Neural progenitor cell (in vitro differentiated cells): Measurements from ENCODE around the gene ZNF91.

Experiments
- EZH2 ChIP-seq: fragments of 200-600 bp; sonication (generic); IDR thresholded peaks from 2 replicates; pipeline ENCODE4 v1.6.1; 2017; ENCODE audit warnings: antibody characterized with exemption, mild to moderate bottlenecking, moderate library complexity
- EZH2phosphoT487 ChIP-seq: fragments of 200-600 bp; sonication (generic); IDR thresholded peaks from 2 replicates; pipeline ENCODE4 v1.6.1; 2017; ENCODE audit warnings: antibody characterized with exemption
- TF ChIP-seq, protein P1 (sequence below): fragments of 200-600 bp; sonication (generic); IDR thresholded peaks from 2 replicates; pipeline ENCODE4 v1.5.1; 2017; ENCODE audit warnings: antibody characterized with exemption, mild to moderate bottlenecking

DNA sequence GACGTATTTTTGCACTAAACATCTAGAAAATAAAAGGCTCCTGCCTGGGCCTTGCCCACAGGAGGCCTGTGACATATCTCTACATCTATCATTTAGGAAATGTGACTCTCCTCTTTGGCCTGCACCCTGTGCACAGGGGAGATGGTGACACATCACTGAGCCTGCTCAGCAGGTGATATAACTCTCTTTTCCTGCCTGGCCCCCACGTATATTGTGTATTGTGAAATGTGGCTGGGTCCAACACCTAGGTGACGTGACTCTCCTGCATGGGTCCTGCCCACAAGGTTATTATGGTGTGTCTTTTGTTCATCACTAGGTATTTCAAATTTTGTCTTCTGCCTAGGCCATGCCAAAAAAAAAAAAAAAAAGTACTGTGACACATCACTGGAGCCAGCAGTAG lies 83.7 kb downstream of the ZNF91 start:
- TF ChIP-seq, protein P1, sequence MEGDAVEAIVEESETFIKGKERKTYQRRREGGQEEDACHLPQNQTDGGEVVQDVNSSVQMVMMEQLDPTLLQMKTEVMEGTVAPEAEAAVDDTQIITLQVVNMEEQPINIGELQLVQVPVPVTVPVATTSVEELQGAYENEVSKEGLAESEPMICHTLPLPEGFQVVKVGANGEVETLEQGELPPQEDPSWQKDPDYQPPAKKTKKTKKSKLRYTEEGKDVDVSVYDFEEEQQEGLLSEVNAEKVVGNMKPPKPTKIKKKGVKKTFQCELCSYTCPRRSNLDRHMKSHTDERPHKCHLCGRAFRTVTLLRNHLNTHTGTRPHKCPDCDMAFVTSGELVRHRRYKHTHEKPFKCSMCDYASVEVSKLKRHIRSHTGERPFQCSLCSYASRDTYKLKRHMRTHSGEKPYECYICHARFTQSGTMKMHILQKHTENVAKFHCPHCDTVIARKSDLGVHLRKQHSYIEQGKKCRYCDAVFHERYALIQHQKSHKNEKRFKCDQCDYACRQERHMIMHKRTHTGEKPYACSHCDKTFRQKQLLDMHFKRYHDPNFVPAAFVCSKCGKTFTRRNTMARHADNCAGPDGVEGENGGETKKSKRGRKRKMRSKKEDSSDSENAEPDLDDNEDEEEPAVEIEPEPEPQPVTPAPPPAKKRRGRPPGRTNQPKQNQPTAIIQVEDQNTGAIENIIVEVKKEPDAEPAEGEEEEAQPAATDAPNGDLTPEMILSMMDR = no peak
- no peak for TF ChIP-seq EZH2
- TF ChIP-seq EZH2phosphoT487 = no peak
